Hematopoietic multipotent progenitor cell treated with erythropoietin and hydrocortisone succinate and interleukin-3 and kit ligand, for 17 days (in vitro differentiated cells): ENCODE measurements around the gene RELT.

ENCODE experiments used
- DNase-seq: peaks from one replicate; pipeline ENCODE4 v3.0.0-alpha.2; 2015; ENCODE audit warnings: low spot score

Gene RELT, protein sequence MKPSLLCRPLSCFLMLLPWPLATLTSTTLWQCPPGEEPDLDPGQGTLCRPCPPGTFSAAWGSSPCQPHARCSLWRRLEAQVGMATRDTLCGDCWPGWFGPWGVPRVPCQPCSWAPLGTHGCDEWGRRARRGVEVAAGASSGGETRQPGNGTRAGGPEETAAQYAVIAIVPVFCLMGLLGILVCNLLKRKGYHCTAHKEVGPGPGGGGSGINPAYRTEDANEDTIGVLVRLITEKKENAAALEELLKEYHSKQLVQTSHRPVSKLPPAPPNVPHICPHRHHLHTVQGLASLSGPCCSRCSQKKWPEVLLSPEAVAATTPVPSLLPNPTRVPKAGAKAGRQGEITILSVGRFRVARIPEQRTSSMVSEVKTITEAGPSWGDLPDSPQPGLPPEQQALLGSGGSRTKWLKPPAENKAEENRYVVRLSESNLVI

DNA sequence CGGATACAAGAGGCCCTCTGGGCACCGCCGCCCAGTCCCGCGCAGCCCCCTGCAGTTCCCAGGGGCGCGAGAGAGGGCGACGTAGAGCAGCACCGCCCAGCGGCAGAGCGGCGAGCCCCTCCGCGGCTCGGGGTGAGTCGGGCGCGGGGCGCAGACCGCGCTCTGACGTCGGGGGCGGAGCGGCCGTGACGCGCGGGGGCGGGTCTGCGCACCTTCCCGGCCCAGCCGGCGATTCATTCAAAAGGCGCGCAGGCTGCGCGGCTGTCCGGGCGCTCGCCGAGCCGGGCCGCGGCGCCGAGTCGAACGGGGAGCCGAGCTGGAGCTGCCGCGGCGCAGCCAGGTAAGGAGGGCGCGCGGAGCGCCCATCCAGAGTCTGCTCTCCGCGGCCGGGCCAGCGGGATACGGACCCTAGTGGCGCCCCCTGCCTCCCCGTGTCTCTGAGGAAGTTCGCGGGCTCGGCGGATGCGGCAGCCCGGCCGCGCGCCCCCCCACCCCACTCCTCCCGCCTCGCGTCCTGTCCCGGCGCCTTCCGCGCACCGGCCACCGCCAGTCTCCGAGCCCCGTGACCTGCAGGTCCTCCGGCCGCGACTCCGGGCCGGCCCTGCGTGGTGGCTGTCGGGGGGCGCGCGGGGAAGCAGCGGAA is at the start of gene RELT:
Gene RELT, plus strand, starts transcription at position 240 of the 643 bp plus-strand sequence. CDS start 12,738 bp downstream, outside the sequence.
- DNase-seq, result peak; percentile 90

GRCh38 chr11:73326929-73327811 is 49.0 kb upstream of the RELT start:
- DNase-seq, result no peak

GRCh38 chr11:73327812-73328364 is 48.3 kb upstream of the RELT start:
- no peak for DNase-seq

GRCh38 chr11:73330569-73331093 is 45.6 kb upstream of the RELT start:
- DNase-seq, result no peak

DNA sequence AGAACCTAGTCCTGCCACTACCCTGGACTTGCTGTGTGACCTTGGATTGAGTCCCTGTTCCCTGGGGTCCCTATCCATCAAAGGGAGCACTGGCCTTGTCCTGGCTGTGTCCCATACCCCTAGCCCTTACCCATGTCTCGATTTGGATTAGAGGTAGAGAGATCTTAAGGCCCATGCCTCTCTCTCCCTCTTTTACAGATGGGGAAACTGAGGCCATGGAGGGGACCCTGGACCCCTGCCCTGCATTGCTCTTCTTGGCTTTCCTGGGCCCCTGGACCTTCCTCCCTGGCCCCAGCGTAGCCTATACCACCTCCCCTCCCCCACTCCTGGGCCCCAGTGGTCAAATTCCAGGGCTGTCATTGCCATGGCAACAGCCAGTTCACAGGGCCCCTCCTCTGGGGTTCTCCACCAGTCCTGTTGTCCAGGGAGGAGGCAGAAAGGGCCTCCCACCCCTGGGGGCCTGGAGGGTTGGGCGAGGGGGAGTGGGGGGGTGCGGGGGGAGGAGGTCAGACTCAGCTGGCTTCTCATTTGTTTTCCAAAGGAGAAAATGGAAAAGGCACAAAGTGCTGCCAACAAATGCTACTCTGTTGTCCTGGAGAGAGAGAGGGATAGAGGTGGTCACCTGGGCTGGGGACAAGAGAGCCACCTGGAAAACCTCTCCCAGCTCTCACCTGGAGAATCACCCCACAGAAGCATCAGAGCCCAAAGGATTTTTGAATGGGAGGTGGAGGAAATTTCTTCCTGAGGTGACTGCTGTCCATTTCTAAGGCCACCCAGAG is 44.9 kb upstream of the RELT start:
- no peak for DNase-seq

DNA sequence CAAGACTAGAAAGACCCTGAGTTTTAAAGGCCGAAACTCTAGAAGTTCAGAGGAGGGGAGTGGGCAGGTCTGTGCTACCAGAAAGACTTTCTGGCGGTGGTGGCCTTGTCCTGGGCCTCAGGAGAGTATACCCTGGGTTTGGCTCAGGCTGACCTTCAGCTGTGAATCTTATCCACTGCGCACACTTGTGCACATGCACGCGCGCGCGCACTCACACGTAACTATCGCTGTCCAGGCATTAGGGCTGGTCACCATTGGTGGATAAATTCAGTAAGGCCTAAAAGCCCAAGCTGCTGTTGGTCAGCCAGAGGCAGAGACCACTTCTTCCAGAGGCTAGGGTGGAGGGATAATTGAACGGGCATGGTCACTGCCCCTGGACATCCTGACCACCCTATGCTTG is 43.0 kb upstream of the RELT start:
- no peak for DNase-seq

- DNase-seq, result no peak
Observed at GRCh38 chr11:73333640-73334383, 42.4 kb upstream of the RELT start.

- DNase-seq, result no peak
Observed at GRCh38 chr11:73334384-73335203, 41.6 kb upstream of the RELT start.

GRCh38 chr11:73335204-73335923 is 40.8 kb upstream of the RELT start:
- DNase-seq, result peak; percentile 75

GRCh38 chr11:73337846-73338245 is 38.4 kb upstream of the RELT start:
- DNase-seq, result no peak

GRCh38 chr11:73338279-73338678 is 37.9 kb upstream of the RELT start:
- no peak for DNase-seq

GRCh38 chr11:73340164-73340563 is 36.0 kb upstream of the RELT start:
- DNase-seq, result no peak

DNA sequence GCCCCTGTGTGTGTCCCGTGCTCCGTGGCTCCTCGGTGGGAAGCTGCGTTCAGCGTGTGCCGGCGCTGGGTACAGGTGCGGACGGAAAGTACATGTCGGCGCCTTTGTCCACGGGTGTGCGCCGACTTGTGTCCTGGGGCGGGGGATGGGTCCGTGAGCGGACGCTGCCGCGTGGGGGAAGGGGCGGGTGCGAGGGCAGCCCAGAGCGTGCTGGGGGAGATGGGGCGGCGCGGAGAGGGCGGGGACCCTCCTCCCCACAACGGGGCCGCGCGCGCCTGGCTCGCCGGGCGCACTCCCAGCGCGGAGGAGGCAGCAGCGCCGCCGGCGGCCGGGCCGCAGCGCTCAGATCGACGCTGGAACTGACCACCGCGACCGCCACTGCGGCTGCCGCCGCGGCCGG is 33.6 kb upstream of the RELT start:
- DNase-seq, result no peak

GRCh38 chr11:73343076-73343873 is 32.9 kb upstream of the RELT start:
- DNase-seq, result no peak

DNA sequence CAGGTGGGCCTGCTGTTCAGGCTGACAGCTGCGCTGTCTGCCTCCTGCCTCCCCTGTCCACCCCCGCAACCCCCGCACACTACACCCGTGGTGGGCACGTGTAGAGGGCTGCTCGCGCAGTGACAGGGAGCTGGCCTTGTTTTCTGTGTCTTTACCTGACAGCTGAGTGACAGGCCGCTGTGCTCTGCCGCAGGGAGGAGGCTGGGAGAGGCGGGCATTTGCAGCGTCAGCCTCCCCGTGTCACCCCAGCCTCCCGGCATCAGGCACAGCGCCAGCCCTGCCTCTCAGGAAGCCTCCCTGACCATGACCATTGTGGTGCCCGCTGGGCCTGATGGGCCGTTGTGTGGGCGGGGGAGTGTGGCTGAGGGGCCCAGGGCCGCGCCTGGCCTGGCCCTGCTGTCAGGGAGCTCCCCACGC is 32.0 kb upstream of the RELT start:
- DNase-seq, result no peak

DNA sequence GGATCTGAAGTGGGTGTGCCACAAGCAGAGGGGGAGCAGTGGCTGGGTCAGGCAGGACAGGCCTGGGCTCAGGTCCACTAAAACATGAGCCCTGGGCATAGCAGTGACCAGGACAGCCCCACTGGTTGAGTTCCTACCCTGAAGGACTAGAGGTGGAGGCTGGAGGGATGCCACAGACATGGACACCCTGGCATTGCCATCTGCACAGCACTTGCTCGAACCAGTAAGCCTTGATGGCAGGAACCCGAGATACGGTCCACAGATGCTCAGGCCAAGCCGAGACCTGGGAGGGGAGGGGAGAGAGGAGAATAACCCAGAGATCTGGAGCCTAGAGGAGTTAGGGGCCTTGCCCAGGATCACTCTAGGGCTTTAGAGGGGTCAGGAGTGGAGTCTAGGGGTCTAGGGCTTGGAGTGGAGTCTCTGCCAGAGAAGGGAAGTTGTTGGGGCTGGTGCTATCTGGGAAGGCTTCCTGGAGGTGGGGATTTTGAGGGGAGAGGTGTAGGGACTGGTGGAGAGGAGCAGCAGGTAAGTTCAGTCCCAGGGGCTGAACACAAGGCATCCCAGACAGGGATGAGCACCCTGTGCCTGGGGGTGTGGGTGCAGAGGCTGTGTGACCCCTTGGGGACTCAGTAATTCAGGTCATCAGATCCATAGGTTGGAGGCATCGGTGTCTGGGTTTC is 30.6 kb upstream of the RELT start:
- DNase-seq, result no peak

DNA sequence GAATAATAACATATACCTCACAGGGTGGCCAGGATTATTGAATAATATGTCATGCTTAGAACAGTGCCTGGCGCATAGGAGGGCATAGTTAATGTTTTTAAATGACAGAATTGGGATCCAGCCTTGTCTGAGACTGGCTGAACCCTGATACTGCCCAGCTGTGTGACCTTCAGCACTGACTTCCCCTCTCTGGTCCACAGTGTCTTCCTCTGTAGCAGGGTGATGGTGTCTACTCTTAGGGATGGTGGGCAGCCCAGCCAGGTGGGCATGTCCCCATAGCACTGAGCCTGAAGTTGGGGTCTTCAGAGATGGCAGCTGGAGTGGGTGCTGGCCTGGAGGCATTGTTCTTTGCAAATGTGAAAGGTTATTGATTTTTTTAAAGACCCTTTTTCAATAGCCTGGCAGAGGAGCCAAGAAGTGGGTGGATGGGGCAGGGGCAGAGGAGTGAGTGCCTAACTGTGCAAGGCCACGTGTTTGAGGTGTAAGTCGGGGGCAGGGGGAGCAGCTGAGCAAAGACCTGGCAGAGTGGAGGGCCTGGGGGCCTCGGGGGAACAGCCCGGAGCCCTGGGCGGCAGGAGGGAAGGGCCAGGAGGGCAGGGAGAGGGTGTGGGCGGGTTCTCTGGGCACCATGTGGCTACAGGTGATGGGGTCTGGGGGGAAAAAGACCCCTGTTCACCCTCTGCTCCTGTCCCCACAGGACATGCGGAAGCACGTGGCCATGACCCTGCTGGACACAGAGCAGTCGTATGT is 29.8 kb upstream of the RELT start:
- DNase-seq, result no peak
